Fibroblast of lung (primary cell): ENCODE results near the gene GK2.

ENCODE experiments used
- CTCF ChIP-seq, 2 donors: IDR thresholded peaks in 1 of 2; conservative IDR thresholded peaks in 1 of 2; 1 replicate in 1 of 2; 2 replicates in 1 of 2; pipeline ENCODE4 v1.5.1; 2011 to 2012; ENCODE audit warnings: low read length in 2 of 2, control low read depth in 1 of 2, inconsistent platforms in 1 of 2, low read depth in 1 of 2, mild to moderate bottlenecking in 1 of 2
- EZH2 ChIP-seq: IDR thresholded peaks from 2 replicates; pipeline ENCODE4 v1.5.1; 2012; ENCODE audit warnings: low read length, control low read depth, mild to moderate bottlenecking; ENCODE audit errors: missing control alignments

DNA sequence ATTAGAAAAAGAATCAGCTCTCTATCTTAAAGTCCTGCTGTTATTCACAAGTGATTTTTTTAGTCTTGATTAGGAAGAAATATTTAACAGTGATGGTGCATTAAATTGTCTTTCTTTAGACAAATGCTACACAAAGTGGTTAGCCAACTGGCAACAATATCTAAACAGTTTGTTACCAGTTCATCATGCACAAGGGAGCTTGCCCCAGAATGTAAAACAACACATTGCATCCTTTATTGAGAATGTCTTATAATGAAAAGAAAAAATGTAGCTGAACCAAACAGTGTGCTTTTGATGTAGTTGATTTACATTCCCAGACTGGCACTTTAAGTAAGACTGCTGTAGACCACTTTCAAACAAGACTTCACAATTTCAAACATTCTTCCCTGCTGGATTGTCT is 48.0 kb downstream of the GK2 start:
- TF ChIP-seq CTCF (conservative IDR thresholded peaks at IDR 0.05 in 1 of 2, IDR thresholded peaks at IDR 0.05 in 1 of 2; ENCODE audit: low read depth in 1 of 2, low read length in 2 of 2) (no peak), EZH2 (no peak)
